HCT116 (cell line): ENCODE data around the gene RNU7-1. TPM values are rescaled to one million over a fixed set of nuclear protein-coding genes. Genes with fewer than 3 reads are reported as not detected.

Source experiments
- ATAC-seq: fragments of 200-7000 bp; cut with Tn5 transposase; 2 replicates; pipeline ENCODE4 v1.9.1; 2020; ENCODE audit warnings: mild to moderate bottlenecking, moderate library complexity
- BruUV-seq: library from RNA; stranded (reverse); fragments of 400-500 nt; replicated peaks from 2 replicates; lab custom pipeline; 2021; lab: Mats Ljungman, UMichigan
- CTCF ChIA-PET: fragments of 300-600 bp; sonication (Branson Sonifier 250); formaldehyde crosslinking; loops from one replicate; lab custom pipeline; 2021; ENCODE audit warnings: antibody characterized with exemption; lab: Charles Lee
- POLR2A ChIA-PET: fragments of 300-600, 350-600 bp; sonication (Branson Sonifier 250); formaldehyde crosslinking; loops from one replicate; lab custom pipeline; 2021; ENCODE audit warnings: antibody characterized with exemption; lab: Charles Lee
- RAD21 ChIA-PET, 2 experiments: fragments of 300-600 bp; sonication (Branson Sonifier 250); formaldehyde crosslinking; loops; one replicate each; lab custom pipeline; 2023; ENCODE audit warnings: low total read pairs in 2 of 2; ENCODE audit not compliant: uncharacterized antibody in 2 of 2, unreplicated experiment in 2 of 2, low non-redundant PET in 1 of 2; lab: Charles Lee
- DNase-seq: peaks from one replicate; pipeline ENCODE4 v3.0.0-alpha.2; 2010; ENCODE audit warnings: low read depth, low spot score
- H2AFZ ChIP-seq: fragments of 200-600 bp; shearing (Covaris generic), sonication (generic); 2 replicates; pipeline ENCODE4 v1.6.1; 2017; ENCODE audit warnings: low read depth, mixed run types, mixed read lengths, antibody characterized with exemption, low read length; ENCODE audit not compliant: poor library complexity, severe bottlenecking
- H3K27ac ChIP-seq: 2 replicates; pipeline ENCODE4 v1.5.1; 2012; ENCODE audit warnings: low read depth, low read length
- H3K27me3 ChIP-seq: fragments of 200-600 bp; sonication (generic); 2 replicates; pipeline ENCODE4 v1.6.1; 2016; ENCODE audit warnings: mixed run types, low read length, mixed read lengths; ENCODE audit not compliant: insufficient read depth
- H3K36me3 ChIP-seq, 2 experiments: fragments of 200-500 bp in 1 of 2; fragments of 200-600 bp in 1 of 2; sonication (Bioruptor generic) in 1 of 2; sonication (generic) in 1 of 2; 2 replicates each; pipeline versions ENCODE4 v1.5.1 to v1.6.1; 2014 to 2016; ENCODE audit warnings: low read length in 2 of 2, inconsistent platforms in 1 of 2, mixed read lengths in 1 of 2, mixed run types in 1 of 2; ENCODE audit not compliant: insufficient read depth in 2 of 2, control insufficient read depth in 1 of 2
- H3K4me1 ChIP-seq, 2 experiments: fragments of 200-600 bp in 1 of 2; sonication (generic) in 1 of 2; 2 replicates each; pipeline versions ENCODE4 v1.5.1 to v1.6.1; 2012 to 2017; ENCODE audit warnings: low read length in 2 of 2, inconsistent platforms in 1 of 2, mild to moderate bottlenecking in 1 of 2, mixed read lengths in 1 of 2, mixed run types in 1 of 2, moderate library complexity in 1 of 2; ENCODE audit not compliant: insufficient read depth in 2 of 2, control insufficient read depth in 1 of 2
- H3K4me2 ChIP-seq: fragments of 200-600 bp; sonication (generic); 2 replicates; pipeline ENCODE4 v1.6.1; 2017; ENCODE audit warnings: mixed run types, low read length, mixed read lengths
- H3K4me3 ChIP-seq, 2 experiments: fragments of 200-600 bp in 1 of 2; sonication (generic) in 1 of 2; replicated peaks in 1 of 2; 2 replicates each; pipeline ENCODE4 v1.5.1; 2011 to 2016; ENCODE audit warnings: low read length in 2 of 2, control low read depth in 1 of 2, low read depth in 1 of 2, mild to moderate bottlenecking in 1 of 2, mixed read lengths in 1 of 2, mixed run types in 1 of 2
- H3K79me2 ChIP-seq: fragments of 200-600 bp; sonication (generic); 2 replicates; pipeline ENCODE4 v1.6.1; 2017; ENCODE audit warnings: mild to moderate bottlenecking, mixed run types, low read length, moderate library complexity, mixed read lengths; ENCODE audit not compliant: insufficient read depth
- H3K9ac ChIP-seq: fragments of 200-600 bp; sonication (generic); 2 replicates; pipeline ENCODE4 v1.6.1; 2016; ENCODE audit warnings: low read length, mixed read lengths
- H3K9me2 ChIP-seq: fragments of 200-600 bp; sonication (generic), shearing (Covaris generic); 2 replicates; pipeline ENCODE4 v1.6.1; 2017; ENCODE audit warnings: mixed run types, mild to moderate bottlenecking, moderate library complexity; ENCODE audit not compliant: insufficient read depth
- H3K9me3 ChIP-seq, 2 experiments: fragments of 200-500 bp in 1 of 2; fragments of 200-600 bp in 1 of 2; sonication (Bioruptor generic) in 1 of 2; sonication (generic) in 1 of 2; 2 replicates each; pipeline ENCODE4 v1.6.1; 2014 to 2017; ENCODE audit warnings: low read length in 2 of 2, mixed read lengths in 2 of 2, inconsistent platforms in 1 of 2, low read depth in 1 of 2, mild to moderate bottlenecking in 1 of 2, mixed run types in 1 of 2, moderate library complexity in 1 of 2; ENCODE audit not compliant: control insufficient read depth in 1 of 2, insufficient read depth in 1 of 2
- H4K20me1 ChIP-seq: fragments of 200-600 bp; sonication (generic), shearing (Covaris generic); 2 replicates; pipeline ENCODE4 v1.6.1; 2017; ENCODE audit warnings: mixed run types, mild to moderate bottlenecking, moderate library complexity; ENCODE audit not compliant: insufficient read depth
- CBX3 ChIP-seq: IDR thresholded peaks from 2 replicates; pipeline ENCODE4 v1.6.1; 2012; ENCODE audit warnings: low read depth
- CEBPB ChIP-seq: IDR thresholded peaks from 2 replicates; pipeline ENCODE4 v1.6.1; 2012; ENCODE audit warnings: low read depth
- EGR1 ChIP-seq: IDR thresholded peaks from 2 replicates; pipeline ENCODE4 v1.6.1; 2012; ENCODE audit warnings: low read depth
- ELF1 ChIP-seq: IDR thresholded peaks from 2 replicates; pipeline ENCODE4 v1.6.1; 2012; ENCODE audit warnings: low read depth, borderline replicate concordance
- EZH2 ChIP-seq: fragments of 200-600 bp; sonication (generic); IDR thresholded peaks from 2 replicates; pipeline ENCODE4 v1.6.1; 2017; ENCODE audit warnings: antibody characterized with exemption, mixed run types
- EZH2phosphoT487 ChIP-seq: fragments of 200-600 bp; IDR thresholded peaks from 2 replicates; pipeline ENCODE4 v1.6.1; 2018; ENCODE audit warnings: antibody characterized with exemption, borderline replicate concordance
- POLR2A ChIP-seq: IDR thresholded peaks from 2 replicates; pipeline ENCODE4 v1.7.0; 2011; ENCODE audit warnings: borderline replicate concordance; ENCODE audit not compliant: insufficient read depth, insufficient read length; ENCODE audit errors: extremely low read depth
- RAD21 ChIP-seq: IDR thresholded peaks from 2 replicates; pipeline ENCODE4 v1.6.1; 2012; ENCODE audit warnings: low read depth, mild to moderate bottlenecking
- REST ChIP-seq: IDR thresholded peaks from 2 replicates; pipeline ENCODE4 v1.6.1; 2012; ENCODE audit warnings: low read depth
- SP1 ChIP-seq: IDR thresholded peaks from 2 replicates; pipeline ENCODE4 v1.6.1; 2012; ENCODE audit warnings: low read depth
- SRF ChIP-seq: IDR thresholded peaks from 2 replicates; pipeline ENCODE4 v1.6.1; 2012; ENCODE audit warnings: low read depth
- TCF7L2 ChIP-seq: IDR thresholded peaks from 2 replicates; pipeline ENCODE4 v1.7.0; 2011; ENCODE audit warnings: borderline replicate concordance, inconsistent platforms; ENCODE audit not compliant: insufficient read depth, insufficient read length; ENCODE audit errors: extremely low read depth
- YY1 ChIP-seq: IDR thresholded peaks from 2 replicates; pipeline ENCODE4 v1.6.1; 2011; ENCODE audit warnings: low read length, low read depth, moderate library complexity, mild to moderate bottlenecking; ENCODE audit not compliant: insufficient replicate concordance; ENCODE audit errors: extremely low read depth
- ZBTB33 ChIP-seq: IDR thresholded peaks from 2 replicates; pipeline ENCODE4 v1.6.1; 2011; ENCODE audit warnings: mild to moderate bottlenecking, low read length, moderate library complexity; ENCODE audit not compliant: insufficient replicate concordance; ENCODE audit errors: extremely low read depth
- ZNF274 ChIP-seq: fragments of 200-500 bp; sonication (Bioruptor generic); IDR thresholded peaks from 2 replicates; pipeline ENCODE4 v1.6.1; 2014; ENCODE audit warnings: mild to moderate bottlenecking, low read depth, low read length, inconsistent platforms
- intact Hi-C: fragments of 100-400 bp; cut with micrococcal nuclease; formaldehyde crosslinking; loops from 2 replicates; pipeline ENCODE4 v1.10.0; 2022
- total RNA-seq: library from RNA; stranded (reverse); gene quantifications from one replicate; pipeline ENCODE4 v1.2.1, GENCODE V29; 2021; ENCODE audit not compliant: unreplicated experiment

Gene RNU7-1
- total RNA-seq, 1 experiment from 2014 or later: not detected

GRCh38 chr12:6943389-6943721 is 261 bp upstream of the RNU7-1 start:
- Histone ChIP-seq H3K9me3 (no peaks in the 10 kb centered on the region), H3K9ac (peak overlapping the region; percentile 88), H3K27me3 (no peaks in the 10 kb centered on the region), H3K36me3 (peaks cover 4 to 9% of the 10 kb centered on the region in 2 experiments; a peak in 2 of 4 replicates), H3K79me2 (peaks cover 21% of the 10 kb centered on the region), H3K4me1 (peaks cover 22 to 65% of the 10 kb centered on the region in 2 experiments), H2AFZ (no peak overlapping the region)
- DNase-seq (peak; percentile 89), ATAC-seq (peak; percentile 33)
- RAD21 ChIA-PET: interaction anchor here (0.6 to 1.0 kb wide), 4 partner anchors 18 to 168 kb away, joined by 3 to 5 read pairs (median 4); no protein-coding TSS in a partner anchor
- BruUV-seq: no TSS peak
- TF ChIP-seq CEBPB (no peak), ZBTB33 (no peak), YY1 (no peak), EGR1 (no peak), EZH2 (no peak), POLR2A (no peak), SP1 (no peak), EZH2phosphoT487 (no peak), RAD21 (no peak), TCF7L2 (no peak), ELF1 (no peak), ZNF274 (no peak), SRF (no peak), CBX3 (no peak), REST (no peak)
- TF ChIP-seq, all 23 proteins: peak for 0
- Histone ChIP-seq H3K27ac (peak overlapping the region; percentile 99), H3K4me2 (peak overlapping the region; percentile 92), H3K9me2 (no peaks in the 10 kb centered on the region), H3K4me3 (peak overlapping the region in 1 of 2 experiments; percentile 71; a peak in 2 of 4 replicates), H4K20me1 (no peaks in the 10 kb centered on the region)
- ChIA-PET CTCF (interaction anchor here (1.1 to 6.1 kb wide), 7 partner anchors 18 to 220 kb away, joined by 3 to 101 read pairs (median 10); partner anchors contain the start of genes C1RL and SPSB2), POLR2A (interaction anchor here (0.6 to 7.7 kb wide), 40 partner anchors 10 to 705 kb away, joined by 3 to 269 read pairs (median 5); partner anchors contain the start of genes ATN1, C1RL, CDCA3 and COPS7A)
- intact Hi-C loops: loop anchor here (10.0 kb wide), 1 partner anchor 101 kb away; no protein-coding TSS in a partner anchor
